ENCODE results near the gene TRA2B.

TRA2B gene

DNA sequence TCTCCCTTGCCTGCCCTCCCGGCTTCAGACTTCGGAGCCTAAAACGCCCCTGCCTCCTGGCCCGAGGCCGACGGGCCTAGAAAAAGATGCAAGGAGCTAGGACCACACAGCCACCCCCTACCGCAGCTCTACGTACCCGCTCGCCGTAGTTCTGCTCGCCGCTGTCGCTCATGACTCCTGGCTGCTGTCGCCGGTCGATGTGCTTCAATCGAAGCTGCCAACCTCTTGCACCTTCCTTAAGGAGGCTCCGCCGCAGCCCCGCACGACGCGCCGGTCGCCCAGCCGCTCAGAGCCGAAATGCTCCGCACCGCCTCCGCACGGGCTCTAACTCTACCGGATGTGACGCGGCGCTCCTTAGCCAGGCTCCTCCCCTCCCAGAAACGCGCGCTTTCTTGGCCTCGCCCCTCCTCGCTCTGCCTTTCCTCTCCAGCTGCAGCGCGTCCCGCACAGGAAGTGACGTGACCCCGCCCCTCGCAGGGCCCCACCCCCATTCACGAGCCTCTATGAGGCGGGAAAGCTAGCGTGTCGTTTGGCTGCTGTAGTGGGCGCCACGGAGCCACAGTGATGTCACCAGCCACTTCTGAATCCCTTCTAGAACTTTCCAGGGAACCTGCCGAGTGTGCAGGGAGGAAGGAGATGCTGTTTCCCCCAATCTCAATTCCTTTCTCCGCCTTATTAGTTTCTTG is at the start of gene TRA2B:
TRA2B (minus strand) TSS at position 326 of the 686 bp plus-strand sequence; CDS start at position 172, 154 bp downstream.
- peak within 1 kb of the TSS; percentile 100 for H3K9ac ChIP-seq
- no peaks in the 10 kb centered on the region; the same call in 1 of the 2 replicates for H3K36me3 ChIP-seq
- peaks cover 43% of the 10 kb centered on the region for H4K20me1 ChIP-seq
- no peaks in the 10 kb centered on the region for H3K27me3 ChIP-seq
- H3K4me3 ChIP-seq = peak within 1 kb of the TSS; percentile 99
- peak within 1 kb of the TSS; percentile 88 for H3K4me2 ChIP-seq
- peak within 1 kb of the TSS; percentile 100 for H3K27ac ChIP-seq
- TF ChIP-seq Cebpa-rat (IDR thresholded peaks at IDR 0.05) = no peak
- H3K9me3 ChIP-seq = no peaks in the 10 kb centered on the region
- peaks cover 28% of the 10 kb centered on the region for H3K4me1 ChIP-seq

DNA sequence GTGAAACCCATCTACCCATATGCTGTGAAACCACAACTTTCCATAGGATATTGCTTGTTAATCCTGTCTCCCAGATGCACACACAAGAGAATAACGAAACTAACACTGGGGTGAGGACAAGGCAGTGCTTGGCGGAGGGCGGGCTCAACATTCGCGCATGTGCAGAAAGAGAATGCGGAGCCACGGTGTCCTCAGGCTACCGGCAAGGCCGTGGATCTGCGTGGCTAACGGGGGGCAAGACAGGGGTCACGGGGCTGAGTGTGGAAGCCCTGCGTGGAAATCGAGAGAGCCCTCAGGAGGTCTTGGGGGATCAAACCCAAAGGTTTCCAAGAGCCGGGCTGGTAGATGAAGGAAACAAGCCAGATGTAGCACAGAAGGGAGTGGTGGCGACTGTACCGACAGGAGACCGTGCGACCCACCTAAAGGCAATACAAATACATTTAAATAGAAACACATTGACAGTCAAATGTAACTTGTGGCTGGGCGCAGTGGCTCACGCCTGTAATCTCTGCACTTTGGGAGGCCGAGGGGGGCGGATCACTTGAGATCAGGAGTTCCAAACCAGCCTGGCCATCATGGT is 48.5 kb upstream of the TRA2B start:
- H3K36me3 ChIP-seq = no peaks in the 10 kb centered on the region
- H3K4me2 ChIP-seq = peak overlapping the region; percentile 27
- peaks cover 78% of the 10 kb centered on the region for H3K4me1 ChIP-seq
- no peak for TF ChIP-seq Cebpa-rat (IDR thresholded peaks at IDR 0.05)
- no peaks in the 10 kb centered on the region for H3K27me3 ChIP-seq
- H4K20me1 ChIP-seq = no peaks in the 10 kb centered on the region
- H3K9ac ChIP-seq = no peak overlapping the region
- H3K27ac ChIP-seq = peak overlapping the region; percentile 58
- H3K9me3 ChIP-seq = no peaks in the 10 kb centered on the region
- H3K4me3 ChIP-seq = no peak overlapping the region

DNA sequence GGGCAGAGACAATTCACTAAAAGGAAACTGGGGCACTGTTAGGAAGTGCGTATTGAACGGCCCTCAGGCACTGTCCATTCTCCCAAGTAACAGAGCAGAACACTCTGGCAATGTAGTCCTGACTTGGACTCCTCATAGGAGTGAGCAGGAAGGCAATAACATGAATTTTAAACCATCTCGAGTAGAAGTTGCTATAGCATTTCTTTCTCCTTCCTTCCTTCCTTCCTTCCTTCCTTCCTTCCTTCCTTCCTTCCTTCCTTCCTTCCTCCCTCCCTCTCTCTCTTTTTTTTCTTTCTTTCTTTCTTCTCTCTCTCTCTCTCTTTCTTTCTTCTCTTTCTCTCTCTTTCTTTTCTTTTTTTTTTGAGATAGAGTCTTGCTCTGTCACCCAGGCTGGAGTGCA is 46.4 kb upstream of the TRA2B start:
- Histone ChIP-seq H3K36me3 (no peaks in the 10 kb centered on the region), H4K20me1 (no peaks in the 10 kb centered on the region), H3K9me3 (no peaks in the 10 kb centered on the region), H3K4me1 (peaks cover 69% of the 10 kb centered on the region), H3K27me3 (no peaks in the 10 kb centered on the region), H3K27ac (0 out of 2 replicates have a peak overlapping the region, but pooled peaks have one; percentile 26), H3K4me3 (peak overlapping the region; percentile 40; the same call in 1 of the 2 replicates), H3K9ac (no peak overlapping the region), H3K4me2 (peak overlapping the region; percentile 85)
- TF ChIP-seq Cebpa-rat (IDR thresholded peaks at IDR 0.05) = no peak

DNA sequence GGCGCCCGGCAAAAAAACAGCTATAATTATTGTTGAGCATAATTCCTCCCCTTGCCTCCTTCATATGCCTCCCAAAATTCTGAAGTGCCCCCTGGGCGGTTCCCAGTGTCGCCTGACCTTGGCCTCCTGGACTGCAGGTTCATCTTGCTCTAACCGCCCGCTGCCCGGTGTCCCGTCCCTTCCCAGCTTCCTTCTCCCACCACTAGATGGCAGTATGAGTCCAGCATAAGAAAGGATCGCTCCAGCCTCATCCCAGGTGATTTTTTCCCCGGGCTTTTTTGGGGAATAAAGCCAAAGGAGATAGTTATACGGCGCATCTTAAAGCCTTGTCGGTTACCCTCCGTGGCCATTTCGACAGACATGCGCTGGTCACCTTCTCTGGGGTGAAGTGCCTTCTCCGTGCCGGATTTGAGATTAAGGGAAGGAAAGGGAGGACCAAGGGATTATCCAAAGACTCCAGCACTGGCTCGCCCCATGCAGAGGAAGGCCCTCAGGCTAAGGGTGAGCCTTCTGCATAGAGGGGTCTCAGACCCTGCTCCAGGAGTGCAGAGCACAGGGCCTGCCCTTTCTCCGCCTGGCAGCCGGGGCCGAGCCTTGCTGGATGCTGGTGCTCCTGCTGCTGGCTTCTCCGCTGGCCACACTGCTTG is 45.8 kb upstream of the TRA2B start:
- Histone ChIP-seq H3K4me2 (peak overlapping the region; percentile 85), H3K27ac (0 out of 2 replicates have a peak overlapping the region, but pooled peaks have one; percentile 26), H3K4me1 (peaks cover 63% of the 10 kb centered on the region), H3K4me3 (peak overlapping the region; percentile 40; the same call in 1 of the 2 replicates), H3K27me3 (no peaks in the 10 kb centered on the region), H3K9me3 (no peaks in the 10 kb centered on the region), H4K20me1 (no peaks in the 10 kb centered on the region), H3K9ac (no peak overlapping the region), H3K36me3 (no peaks in the 10 kb centered on the region)
- no peak for TF ChIP-seq Cebpa-rat (IDR thresholded peaks at IDR 0.05)

DNA sequence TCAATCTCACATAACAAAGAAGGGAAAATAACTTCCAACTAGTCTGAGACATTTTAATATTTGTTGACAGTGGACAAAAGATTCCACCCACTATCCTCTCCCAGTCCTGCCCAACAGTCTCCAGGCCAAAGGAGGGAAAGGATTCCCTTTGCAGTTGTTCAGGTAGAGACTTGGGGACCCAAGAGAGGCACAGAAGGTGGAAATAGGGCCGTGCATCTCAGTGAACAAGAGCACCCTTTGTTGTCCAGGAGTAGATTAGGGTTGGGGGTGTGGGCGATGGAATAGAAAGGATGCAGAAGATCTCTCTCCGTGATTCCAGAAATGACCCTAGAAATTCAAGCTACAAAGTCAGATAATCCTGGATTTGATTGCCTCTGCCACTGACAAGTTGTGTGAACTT is 44.8 kb upstream of the TRA2B start:
- Histone ChIP-seq H3K4me3 (no peak overlapping the region), H3K4me1 (peaks cover 53% of the 10 kb centered on the region), H4K20me1 (no peaks in the 10 kb centered on the region), H3K36me3 (no peaks in the 10 kb centered on the region), H3K27me3 (no peaks in the 10 kb centered on the region), H3K27ac (no peak overlapping the region), H3K9me3 (no peaks in the 10 kb centered on the region), H3K9ac (no peak overlapping the region), H3K4me2 (no peak overlapping the region)
- TF ChIP-seq Cebpa-rat (IDR thresholded peaks at IDR 0.05) = no peak

DNA sequence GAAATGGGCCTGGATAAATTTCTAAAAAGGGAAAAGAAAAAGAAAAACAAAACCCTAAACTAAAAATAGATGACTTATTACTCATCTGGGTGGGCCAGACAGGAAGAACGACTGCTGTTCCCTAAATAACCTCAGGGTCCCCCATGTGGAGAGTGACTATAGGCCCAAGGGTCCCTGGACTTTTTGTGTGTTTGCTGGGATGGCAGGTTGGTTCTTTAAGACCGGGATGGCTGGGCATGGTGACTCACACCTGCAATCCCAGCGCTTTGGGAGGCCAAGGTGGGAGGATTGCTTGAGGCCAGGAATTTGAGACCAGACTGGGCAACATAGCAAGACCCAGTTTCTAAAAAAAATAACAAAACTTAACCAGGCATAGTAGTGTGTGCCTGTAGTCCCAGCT is 43.8 kb upstream of the TRA2B start:
- H3K4me1 ChIP-seq = peaks cover 43% of the 10 kb centered on the region
- H3K36me3 ChIP-seq = no peaks in the 10 kb centered on the region
- no peaks in the 10 kb centered on the region for H4K20me1 ChIP-seq
- H3K4me2 ChIP-seq = peak overlapping the region; percentile 11
- no peaks in the 10 kb centered on the region for H3K9me3 ChIP-seq
- TF ChIP-seq Cebpa-rat (IDR thresholded peaks at IDR 0.05) = no peak
- no peak overlapping the region for H3K27ac ChIP-seq
- H3K27me3 ChIP-seq = no peaks in the 10 kb centered on the region
- H3K4me3 ChIP-seq = no peak overlapping the region
- H3K9ac ChIP-seq = 0 out of 2 replicates have a peak overlapping the region, but pooled peaks have one; percentile 36

DNA sequence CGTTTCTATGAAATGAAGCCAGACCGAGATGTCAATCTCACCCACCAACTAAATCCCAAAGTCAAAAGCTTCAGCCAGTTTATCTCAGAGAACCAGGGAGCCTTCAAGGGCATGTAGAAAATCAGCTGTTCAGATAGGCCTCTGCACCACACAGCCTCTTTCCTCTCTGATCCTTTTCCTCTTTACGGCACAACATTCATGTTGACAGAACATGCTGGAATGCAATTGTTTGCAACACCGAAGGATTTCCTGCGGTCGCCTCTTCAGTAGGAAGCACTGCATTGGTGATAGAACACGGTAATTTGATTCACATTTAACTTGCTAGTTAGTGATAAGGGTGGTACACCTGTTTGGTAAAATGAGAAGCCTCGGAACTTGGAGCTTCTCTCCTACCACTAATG is 41.9 kb upstream of the TRA2B start:
- Histone ChIP-seq H4K20me1 (no peaks in the 10 kb centered on the region), H3K4me2 (no peak overlapping the region), H3K4me3 (no peak overlapping the region), H3K27ac (no peak overlapping the region), H3K27me3 (no peaks in the 10 kb centered on the region), H3K36me3 (no peaks in the 10 kb centered on the region), H3K4me1 (peaks cover 24% of the 10 kb centered on the region), H3K9ac (no peak overlapping the region), H3K9me3 (no peaks in the 10 kb centered on the region)
- no peak for TF ChIP-seq Cebpa-rat (IDR thresholded peaks at IDR 0.05)

DNA sequence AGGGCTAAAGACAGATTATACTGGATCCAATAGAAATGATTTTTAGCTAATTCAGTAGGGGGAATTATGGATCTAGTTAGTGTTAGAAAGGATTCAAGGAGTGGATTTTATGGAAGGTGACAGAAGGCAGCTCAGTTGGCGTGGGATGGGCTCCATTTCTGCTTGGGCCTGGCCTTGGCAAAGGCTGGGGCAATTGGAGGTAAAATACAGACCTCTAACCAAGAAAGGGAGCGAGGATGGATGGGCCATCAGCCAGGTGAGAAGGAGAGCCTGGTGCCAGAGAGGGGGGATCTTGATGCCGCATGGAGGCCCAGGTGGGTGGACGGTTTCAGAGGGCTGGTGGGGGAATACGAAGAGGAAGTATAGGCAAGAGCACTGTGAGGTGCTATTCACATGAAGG is 40.7 kb upstream of the TRA2B start:
- H3K27ac ChIP-seq = no peak overlapping the region
- H4K20me1 ChIP-seq = no peaks in the 10 kb centered on the region
- no peak overlapping the region for H3K4me2 ChIP-seq
- no peaks in the 10 kb centered on the region for H3K36me3 ChIP-seq
- H3K9ac ChIP-seq = no peak overlapping the region
- no peaks in the 10 kb centered on the region for H3K27me3 ChIP-seq
- no peak overlapping the region for H3K4me3 ChIP-seq
- no peak for TF ChIP-seq Cebpa-rat (IDR thresholded peaks at IDR 0.05)
- H3K4me1 ChIP-seq = peaks cover 12% of the 10 kb centered on the region
- H3K9me3 ChIP-seq = no peaks in the 10 kb centered on the region

DNA sequence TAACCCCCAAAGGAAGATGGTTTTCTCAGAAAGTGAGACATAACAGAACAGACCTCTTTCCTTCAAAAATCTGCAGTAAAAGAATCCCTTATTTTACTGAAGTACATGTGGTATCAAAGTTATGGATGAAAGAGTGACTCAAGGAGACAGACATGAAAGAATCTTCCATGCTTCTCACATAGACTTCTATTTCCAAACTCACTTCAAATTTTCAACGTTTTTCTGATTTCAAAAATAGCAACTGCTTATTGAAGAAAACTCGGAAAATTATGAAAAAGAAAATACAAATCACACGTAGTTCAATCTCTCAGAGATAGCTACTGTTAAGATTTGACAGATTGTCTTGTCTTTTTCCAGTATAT is 39.8 kb upstream of the TRA2B start:
- Histone ChIP-seq H3K9ac (no peak overlapping the region), H3K27ac (no peak overlapping the region), H3K4me1 (peaks cover 8% of the 10 kb centered on the region), H3K4me2 (no peak overlapping the region), H3K36me3 (no peaks in the 10 kb centered on the region), H3K27me3 (no peaks in the 10 kb centered on the region), H4K20me1 (no peaks in the 10 kb centered on the region), H3K4me3 (no peak overlapping the region), H3K9me3 (no peaks in the 10 kb centered on the region)
- no peak for TF ChIP-seq Cebpa-rat (IDR thresholded peaks at IDR 0.05)
